ENCODE data around the gene ARNT2.
"Not testable (repeated sequence)": the region's sequence is repeated elsewhere in the genome, so short reads cannot be mapped to it uniquely, and the experiment has no call there.

Gene ARNT2

DNA sequence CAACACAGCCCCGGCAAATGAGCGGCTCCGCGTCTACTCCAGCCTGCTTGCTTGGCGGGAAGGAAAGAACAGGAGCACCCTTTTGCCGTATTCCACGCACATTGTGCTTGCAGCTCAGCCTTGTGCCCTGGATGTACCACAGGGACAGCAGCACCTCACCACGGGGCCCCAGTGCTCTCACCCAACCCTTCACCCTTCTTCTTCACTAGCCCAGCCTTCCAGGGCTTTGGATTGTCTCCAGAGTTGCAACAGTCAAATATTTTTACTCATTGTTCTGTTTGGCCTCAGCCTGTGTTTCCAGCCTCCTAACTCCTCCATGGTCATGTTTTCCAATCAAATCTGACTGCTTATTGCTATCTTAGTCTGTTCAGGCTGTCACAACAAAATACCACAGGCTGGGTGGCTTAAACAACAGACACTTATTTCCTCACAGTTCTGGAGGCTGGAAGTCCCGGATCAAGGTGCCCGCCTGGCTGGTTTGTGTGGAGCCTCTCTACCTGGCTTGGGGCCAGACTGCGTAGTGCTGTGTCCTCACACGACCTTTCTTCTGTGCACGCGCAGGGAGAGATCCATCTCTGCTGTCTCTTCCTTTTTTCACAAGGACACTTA lies 211.7 kb downstream of the ARNT2 start:
- no peak for DNase-seq (ENCODE audit: low read depth in 2 of 2)

DNA sequence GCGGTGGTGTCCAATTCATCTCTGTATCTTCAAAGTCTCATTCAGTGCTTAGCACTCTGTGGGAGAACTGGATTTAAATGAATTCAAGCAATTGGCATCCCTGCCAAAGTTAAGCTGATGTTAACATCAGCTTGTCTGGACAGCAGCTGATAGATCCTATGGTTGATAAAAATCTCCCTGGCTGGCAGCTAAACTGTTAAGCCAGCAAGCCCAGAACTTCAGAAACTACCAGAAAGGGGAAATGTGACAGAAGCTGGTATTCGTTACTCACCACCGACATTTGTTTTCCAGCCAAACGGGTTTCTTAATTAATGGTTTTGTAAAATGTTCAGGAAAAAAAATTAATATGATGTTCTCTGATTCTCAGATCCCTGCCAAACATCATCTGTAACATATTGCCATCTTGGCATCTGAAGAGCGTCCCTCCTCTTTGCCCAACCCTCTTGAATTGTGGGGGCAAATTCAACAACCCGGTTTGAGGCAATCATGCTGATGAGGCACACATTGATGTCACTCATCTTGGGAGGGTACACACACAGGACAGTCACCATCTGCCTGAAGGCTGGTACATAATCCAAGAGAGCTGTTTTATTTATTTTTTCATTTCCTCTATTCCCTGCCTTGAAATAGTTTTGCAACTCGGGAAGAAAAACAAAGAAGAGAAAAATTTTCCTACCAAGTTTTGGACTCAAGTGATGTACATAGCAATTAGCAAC lies 214.7 kb downstream of the ARNT2 start:
- no peak for DNase-seq (ENCODE audit: low read depth in 2 of 2)

DNA sequence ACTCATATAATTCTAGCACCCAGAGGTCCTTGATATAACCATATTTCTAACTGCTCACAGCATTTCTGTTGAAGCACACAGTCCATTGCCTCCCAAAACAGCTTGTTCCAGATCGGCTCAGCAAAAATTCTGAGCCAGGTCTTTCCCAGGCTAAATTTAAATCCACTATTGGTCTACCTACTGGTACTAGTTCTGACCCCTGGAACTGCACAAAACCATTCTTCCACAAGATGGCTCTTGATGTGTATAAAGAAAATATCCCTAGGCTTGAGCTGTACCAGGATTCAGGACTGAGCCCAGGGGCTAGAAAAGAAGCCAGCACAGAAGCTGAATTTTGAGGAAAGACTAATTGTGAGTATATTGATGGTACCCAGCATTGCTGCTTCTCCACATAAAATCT lies 215.5 kb downstream of the ARNT2 start:
- no peak for DNase-seq (ENCODE audit: low read depth in 2 of 2)

DNA sequence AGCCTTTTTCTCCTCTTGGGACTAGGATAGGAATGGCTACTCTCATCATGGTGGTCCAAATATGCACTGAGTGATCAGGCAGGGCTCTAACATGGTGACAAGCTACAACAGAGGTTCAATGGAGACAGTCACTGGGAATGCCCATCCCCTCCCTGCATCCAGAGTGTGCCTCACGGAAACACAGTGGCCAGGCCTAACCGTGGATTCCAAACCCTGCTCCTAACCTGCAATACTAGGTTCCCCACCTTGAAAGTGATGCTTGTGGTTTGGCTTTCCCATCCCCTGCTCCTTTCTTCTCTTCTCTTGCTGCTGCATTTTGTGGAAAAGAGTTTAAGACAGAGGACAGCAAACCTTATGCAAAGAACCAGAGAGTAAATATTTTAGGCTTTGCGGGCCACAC lies 216.0 kb downstream of the ARNT2 start:
- no peak for DNase-seq (ENCODE audit: low read depth in 2 of 2)

DNA sequence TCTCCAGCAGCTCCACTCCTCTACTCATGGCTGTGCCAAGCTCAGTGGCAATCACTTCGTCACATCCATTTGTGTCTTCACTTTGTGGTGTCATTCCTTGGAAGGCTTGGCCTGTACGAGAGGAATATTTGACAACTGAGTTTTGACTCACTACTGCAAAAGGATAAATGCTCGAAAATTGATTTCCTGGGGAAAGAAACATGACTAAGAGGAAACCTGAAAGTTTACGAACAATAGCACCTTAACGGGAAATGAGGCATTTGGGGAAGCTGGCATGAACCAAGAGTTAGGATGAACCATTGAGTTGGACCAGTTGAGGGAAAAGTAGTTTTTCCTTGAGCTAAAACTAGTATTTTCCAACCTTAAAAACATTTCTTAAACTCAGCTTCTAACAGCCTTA lies 216.7 kb downstream of the ARNT2 start:
- DNase-seq (ENCODE audit: low read depth in 2 of 2) = no peak

DNA sequence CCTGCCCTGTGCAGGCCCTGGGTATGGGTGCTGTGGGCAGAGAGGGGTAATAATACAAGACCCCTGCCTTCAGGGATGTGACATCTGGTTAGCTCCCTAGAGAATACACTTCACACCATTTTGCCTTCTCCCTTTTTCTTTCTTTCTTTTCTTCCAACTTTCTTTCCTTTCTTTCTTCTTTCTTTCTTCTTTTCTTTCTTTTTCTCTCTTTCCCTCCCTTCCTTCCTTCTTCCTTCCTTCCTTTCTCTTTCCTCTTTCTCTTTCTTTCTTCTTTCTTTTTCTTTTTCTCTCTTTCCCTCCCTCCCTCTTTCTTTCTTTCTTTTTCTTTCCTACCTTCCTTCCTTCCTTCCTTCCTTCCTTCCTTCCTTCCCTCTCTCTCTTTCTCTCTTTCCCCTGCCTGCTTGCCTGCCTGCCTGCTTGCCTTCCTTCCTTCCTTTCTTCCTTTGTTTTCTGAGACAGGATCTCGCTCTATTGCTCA lies 222.5 kb downstream of the ARNT2 start:
- no peak for DNase-seq (ENCODE audit: low read depth in 2 of 2)

DNA sequence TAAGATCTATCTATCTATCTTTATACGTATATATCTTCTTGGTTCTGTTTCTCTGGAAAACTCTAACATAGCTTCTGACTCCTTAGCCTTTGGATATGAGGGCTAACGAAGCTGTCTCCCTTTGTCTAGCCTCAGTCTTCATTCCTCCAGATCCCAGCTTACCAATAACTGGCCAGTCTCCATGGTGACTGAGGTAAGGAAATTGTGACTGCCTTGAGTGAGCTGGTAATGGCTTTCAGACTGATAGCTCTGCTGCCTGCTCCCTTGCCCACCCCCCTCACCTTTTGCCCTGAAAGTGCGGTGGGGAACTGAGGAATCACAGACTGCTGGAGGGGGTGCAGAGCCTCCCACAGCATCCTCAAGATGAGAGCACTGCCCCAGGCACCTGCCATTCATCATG lies 225.2 kb downstream of the ARNT2 start:
- DNase-seq (ENCODE audit: low read depth in 2 of 2) = no peak

DNA sequence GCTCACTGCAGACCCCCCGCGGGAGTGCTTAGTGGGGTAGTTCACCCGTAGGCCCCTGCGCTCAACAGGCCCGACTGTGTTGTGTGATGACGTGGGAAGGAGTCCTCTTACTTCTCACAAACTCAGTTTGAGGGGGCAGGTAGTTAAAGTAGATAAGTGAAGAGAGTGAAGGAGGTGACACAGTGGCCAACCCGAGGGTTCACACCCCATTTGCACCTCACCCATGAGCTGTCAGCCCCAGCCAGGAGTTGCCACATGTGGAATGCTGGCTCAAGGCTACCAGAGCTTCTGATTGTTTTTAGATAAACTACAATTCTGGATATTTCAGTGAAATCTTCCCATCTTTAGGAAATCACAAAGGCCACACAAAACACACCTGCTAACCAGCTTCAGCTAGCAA lies 226.8 kb downstream of the ARNT2 start:
- DNase-seq (ENCODE audit: low read depth in 2 of 2) = no peak

DNA sequence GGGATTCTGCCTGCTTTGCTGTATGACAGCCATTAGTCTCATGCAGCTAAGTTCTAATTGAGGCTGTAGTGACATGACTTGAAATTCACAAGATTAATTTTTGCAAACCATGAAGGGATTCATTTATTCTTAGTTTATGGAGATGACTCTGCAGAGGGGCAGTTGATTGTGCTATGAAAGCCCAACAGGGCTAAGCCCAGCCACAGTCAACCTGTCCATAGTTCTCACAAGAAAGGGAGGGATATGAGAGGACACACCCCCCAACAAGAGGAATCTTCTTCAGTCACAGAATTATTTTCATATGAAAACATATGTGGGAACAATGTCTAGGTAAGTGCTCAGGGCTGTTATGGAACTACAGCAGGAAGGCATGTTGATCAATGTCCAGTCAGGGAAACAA lies 229.0 kb downstream of the ARNT2 start:
- no peak for DNase-seq (ENCODE audit: low read depth in 2 of 2)

DNA sequence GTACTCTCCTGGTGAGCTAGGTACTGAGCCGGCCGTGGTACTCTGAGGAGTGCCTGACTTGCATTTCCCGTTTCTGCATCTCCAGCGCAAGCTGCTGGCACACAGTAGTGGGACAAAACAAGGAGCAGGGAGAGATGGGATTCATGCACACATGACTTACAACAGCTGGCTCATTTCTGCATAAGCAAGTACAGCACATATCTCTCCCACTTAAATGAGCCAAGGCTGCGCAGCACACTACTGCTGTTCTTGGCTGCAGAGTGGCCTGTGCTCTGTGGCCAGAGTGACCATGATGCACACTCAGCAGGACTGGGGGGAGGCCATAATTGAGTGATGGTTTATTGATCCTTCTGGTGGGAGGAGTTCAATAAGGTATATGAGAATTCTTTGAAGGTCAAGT lies 231.8 kb downstream of the ARNT2 start:
- no peak for DNase-seq (ENCODE audit: low read depth in 2 of 2)

DNA sequence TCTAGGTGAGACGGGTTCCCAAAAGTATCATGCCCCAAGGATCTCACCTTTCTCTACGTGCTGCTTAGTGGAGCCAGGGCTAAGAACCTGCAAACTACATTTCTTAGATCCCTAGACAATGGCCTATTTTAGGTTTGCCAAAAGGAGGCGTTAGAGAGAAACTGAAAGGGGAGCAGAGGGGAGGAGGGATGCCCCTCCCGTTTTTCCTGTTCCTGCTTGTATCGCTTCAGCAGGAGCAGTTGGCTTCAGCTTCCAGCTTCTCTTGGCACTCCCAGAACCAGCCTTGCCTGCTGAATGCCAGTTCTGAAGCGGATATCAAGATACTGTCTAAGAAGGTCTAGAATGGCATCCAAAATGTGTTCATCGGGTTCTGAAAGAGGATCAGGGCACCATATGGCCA lies 232.5 kb downstream of the ARNT2 start:
- DNase-seq (ENCODE audit: low read depth in 2 of 2) = no peak

DNA sequence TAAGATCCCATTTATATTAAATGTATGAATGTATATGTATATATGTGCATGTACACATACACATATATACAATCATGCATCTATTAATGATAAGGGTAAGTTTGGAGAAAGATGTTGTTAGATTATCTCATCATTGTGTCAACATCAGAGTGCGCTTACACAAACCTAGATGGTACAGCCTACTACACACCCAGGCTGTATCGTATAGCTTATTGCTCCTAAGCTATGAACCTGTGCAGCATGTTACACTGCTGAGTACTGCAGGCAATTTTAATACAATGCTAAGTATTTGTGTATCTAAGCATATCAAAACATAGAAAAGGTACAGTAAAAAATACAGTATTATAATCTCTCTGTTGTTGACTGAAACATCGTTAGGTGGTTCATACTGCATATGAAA lies 233.6 kb downstream of the ARNT2 start:
- no peak for DNase-seq (ENCODE audit: low read depth in 2 of 2)

DNA sequence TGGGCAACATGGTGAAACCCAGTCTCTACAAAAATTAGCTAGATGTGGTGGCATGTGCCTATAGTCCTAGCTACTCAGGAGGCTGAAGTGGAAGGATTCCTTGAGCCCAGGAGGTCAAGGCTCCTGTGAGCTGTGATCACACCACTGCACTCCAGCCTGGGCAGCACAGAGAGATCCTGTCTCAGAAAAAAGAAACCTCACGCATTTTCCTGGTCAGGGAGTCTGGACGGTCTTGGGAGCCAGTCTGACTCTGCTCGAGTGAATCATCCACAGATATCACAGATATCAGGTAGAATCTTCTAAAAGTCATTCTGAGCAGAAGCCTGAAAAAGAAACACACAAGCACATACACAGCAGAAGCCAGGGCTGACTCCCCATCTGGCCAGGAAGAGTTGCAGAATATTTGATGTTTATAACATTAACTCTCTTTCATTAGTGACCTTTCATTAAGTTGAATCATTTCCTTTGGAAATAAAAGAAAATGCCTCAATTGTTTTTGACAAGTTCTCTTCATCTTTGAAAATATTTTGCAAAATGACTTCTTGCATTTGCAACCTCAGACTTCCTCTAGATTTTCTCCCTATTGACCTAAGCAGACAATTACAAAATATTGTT lies 234.5 kb downstream of the ARNT2 start:
- DNase-seq (ENCODE audit: low read depth in 2 of 2) = no peak

DNA sequence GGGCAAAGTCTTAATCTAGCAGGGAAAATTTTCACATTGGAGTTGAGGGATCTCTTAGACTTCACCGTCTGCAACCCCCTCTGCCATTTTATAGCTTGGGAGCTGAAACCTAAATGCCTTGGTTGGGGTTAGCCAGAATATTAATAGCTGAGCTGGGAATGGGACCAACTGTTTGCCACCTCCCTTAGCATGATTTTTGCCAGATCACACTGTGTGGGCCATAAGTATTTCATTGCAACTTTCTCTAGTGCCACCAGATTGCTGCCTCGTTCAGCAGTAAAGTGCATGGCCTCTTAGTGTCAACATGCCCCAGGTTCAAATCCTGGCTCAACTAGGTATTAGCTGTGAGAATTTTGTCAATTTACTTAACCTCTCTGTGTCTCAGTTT lies 235.0 kb downstream of the ARNT2 start:
- DNase-seq (ENCODE audit: low read depth in 2 of 2) = no peak

DNA sequence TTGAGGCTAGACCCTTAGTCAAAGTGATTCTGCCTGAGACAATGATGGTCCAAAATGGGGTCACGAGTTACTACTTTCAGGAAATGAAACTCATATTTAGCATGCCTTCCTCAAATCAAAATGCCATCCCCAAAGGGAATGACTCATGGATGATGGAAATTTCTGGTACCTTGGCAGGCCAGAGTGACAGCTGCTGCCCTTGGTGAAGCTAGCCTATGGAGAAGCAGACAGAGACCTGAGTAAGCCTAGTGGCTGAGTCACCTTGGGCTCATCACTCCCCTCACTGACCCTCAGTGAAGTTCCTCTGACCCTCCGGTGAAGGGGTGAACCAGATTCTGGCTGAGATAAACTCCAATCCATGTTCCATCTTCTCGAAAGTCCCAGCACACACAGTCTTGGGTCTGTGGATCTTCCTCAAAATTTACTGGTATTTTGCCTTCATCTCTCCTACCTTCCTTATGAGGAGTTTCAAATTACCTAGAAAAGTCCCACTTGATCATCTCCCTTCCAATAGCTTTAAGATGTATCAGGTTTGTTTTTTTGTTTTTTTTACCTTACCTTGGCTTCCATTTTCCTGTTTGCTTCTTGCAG lies 236.4 kb downstream of the ARNT2 start:
- DNase-seq (ENCODE audit: low read depth in 2 of 2) = no peak

DNA sequence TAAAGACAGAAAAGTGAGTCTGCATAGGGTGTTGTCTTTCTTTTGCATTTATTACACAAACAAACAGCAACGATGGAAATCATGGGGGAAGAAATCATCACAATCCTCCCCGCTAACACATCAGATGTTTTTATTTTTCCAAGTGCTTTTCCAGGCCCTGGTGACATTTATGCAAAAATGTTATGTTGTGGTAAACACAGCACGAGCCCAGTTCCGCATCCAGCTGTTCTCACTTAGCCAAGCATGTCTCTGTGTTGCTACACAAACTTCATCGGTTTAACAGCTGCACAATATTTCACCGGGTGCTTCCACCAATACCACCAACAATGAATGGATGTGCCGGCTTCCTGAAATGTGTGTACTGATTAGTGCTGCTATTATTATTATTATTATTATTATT lies 237.2 kb downstream of the ARNT2 start:
- DNase-seq (ENCODE audit: low read depth in 2 of 2) = no peak

DNA sequence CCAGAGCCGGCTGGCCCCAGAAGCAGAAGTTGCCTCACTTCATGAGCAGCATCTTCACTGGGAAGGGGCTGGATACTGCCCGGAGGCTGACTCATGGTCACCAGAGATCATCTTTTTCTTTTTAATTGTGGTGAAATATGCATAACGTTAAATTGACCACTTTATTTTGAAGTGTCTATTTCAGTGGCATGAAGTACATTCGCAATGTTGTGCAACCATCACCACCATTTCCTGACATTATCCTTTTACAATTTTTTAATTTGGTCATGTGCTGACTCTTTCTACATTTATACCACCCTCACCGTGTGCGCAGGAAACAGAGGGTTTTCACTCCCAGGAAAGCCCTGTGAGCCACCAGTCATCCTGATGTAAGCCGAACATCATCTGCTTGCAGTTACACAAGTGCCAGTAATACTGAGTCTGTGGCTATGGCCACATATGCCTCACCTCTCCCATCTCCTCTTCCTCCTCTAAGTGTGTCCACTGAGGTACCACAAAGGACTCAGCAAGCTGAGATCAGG lies 239.3 kb downstream of the ARNT2 start:
- no peak for DNase-seq (ENCODE audit: low read depth in 2 of 2)

DNA sequence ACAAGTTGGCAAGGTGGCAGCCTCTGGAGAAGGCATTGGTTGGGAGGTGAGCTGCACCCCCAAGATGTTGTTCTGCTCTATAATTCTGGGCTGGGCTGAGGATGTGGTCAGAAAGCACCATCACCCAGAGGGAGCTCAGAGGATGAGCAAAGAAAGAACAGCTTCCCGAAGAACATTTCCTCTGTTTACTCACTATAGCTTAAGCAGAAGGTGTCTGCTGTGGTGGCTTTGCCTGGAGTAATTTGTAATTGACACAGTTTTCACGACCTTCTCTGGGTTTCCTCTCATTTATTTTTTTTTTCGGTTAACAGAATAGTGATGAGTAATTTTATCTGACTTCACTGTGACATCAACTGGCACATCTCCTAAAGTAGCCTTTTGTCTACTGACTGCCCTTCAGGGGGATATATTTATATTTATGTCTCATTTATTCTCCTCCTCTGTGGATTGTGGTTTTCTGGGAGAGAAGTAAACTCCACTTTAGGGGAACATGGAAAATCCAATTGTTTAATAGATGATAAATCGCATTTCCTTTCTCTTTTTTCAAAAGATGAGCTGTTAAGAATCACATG lies 241.4 kb downstream of the ARNT2 start:
- DNase-seq (ENCODE audit: low read depth in 2 of 2) = no peak

DNA sequence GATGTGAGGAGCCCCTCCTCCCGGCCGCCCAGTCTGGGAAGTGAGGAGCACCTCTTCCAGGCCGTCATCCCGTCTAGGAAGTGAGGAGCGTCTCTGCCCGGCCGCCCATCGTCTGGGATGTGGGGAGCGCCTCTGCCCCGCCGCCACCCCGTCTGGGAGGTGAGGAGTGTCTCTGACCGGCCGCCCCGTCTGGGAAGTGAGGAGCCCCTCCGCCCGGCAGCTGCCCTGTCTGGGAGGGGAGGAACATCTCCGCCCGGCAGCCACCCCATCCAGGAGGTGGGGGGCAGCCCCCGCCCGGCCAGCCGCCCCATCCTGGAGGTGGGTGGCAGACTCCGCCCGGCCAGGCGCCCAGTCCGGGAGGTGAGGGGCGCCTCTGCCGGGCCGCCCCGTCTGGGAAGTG lies 243.2 kb downstream of the ARNT2 start:
- DNase-seq (ENCODE audit: low read depth in 2 of 2) = not testable (repeated sequence)
